WTC11 (cell line): Measurements from ENCODE around the gene ZAR1. TPM values are rescaled to one million over a fixed set of nuclear protein-coding genes. Genes with fewer than 3 reads are reported as not detected.
A peak's percentile ranks its signal among the peaks of the same experiment; 100 is the strongest.
"Not testable (repeated sequence)": the region's sequence is repeated elsewhere in the genome, so short reads cannot be mapped to it uniquely, and the experiment has no call there.

Experiments
- ATAC-seq: fragments of 200-7000 bp; cut with Tn5 transposase; 2 replicates; pipeline ENCODE4 v1.10.0; 2021; ENCODE audit warnings: mild to moderate bottlenecking, moderate library complexity
- CTCF ChIA-PET: fragments of 300-600 bp; sonication (Branson Sonifier 250); formaldehyde crosslinking; loops from one replicate; lab custom pipeline; 2021; ENCODE audit warnings: antibody characterized with exemption; lab: Charles Lee
- POLR2A ChIA-PET: fragments of 350-600 bp; sonication (Branson Sonifier 250); formaldehyde crosslinking; loops from one replicate; lab custom pipeline; 2021; ENCODE audit warnings: antibody characterized with exemption; lab: Charles Lee
- DNase-seq: peaks from one replicate; pipeline ENCODE4 v3.0.0; 2021; ENCODE audit warnings: low spot score
- H3K27ac Mint-ChIP-seq: 2 replicates; pipeline ENCODE4 v1.8.0; 2021; ENCODE audit warnings: mixed read lengths
- H3K27me3 Mint-ChIP-seq: 2 replicates; pipeline ENCODE4 v1.8.0; 2021; ENCODE audit warnings: low read depth, mild to moderate bottlenecking, moderate library complexity, mixed read lengths
- H3K36me3 Mint-ChIP-seq: 2 replicates; pipeline ENCODE4 v1.8.0; 2021; ENCODE audit warnings: mixed read lengths
- H3K4me1 Mint-ChIP-seq: 2 replicates; pipeline ENCODE4 v1.8.0; 2022; ENCODE audit warnings: mixed read lengths
- H3K4me3 Mint-ChIP-seq: 2 replicates; pipeline ENCODE4 v1.8.0; 2021; ENCODE audit warnings: mild to moderate bottlenecking, moderate library complexity, mixed read lengths
- H3K9me3 Mint-ChIP-seq: 2 replicates; pipeline ENCODE4 v1.8.0; 2021; ENCODE audit warnings: mixed read lengths
- ATF2 ChIP-seq: sonication (generic); formaldehyde crosslinking; IDR thresholded peaks from 2 replicates; pipeline ENCODE4 v1.8.1; 2022; ENCODE audit warnings: low read depth, missing genetic modification reagents, borderline replicate concordance
- CREM ChIP-seq: sonication (generic); formaldehyde crosslinking; IDR thresholded peaks from 2 replicates; pipeline ENCODE4 v1.8.1; 2022; ENCODE audit warnings: mild to moderate bottlenecking, missing genetic modification reagents, moderate library complexity
- FOXK1 ChIP-seq: sonication (generic); formaldehyde crosslinking; IDR thresholded peaks from 2 replicates; pipeline ENCODE4 v1.8.0; 2022; ENCODE audit warnings: mild to moderate bottlenecking, moderate library complexity, missing genetic modification reagents
- IRF2 ChIP-seq: sonication (generic); formaldehyde crosslinking; IDR thresholded peaks from 2 replicates; pipeline ENCODE4 v1.8.0; 2022; ENCODE audit warnings: low read depth, missing genetic modification reagents, borderline replicate concordance
- KAT7 ChIP-seq: sonication (generic); formaldehyde crosslinking; IDR thresholded peaks from 2 replicates; pipeline ENCODE4 v1.8.1; 2023; ENCODE audit warnings: missing genetic modification reagents, mild to moderate bottlenecking, borderline replicate concordance
- NR3C1 ChIP-seq: sonication (generic); formaldehyde crosslinking; conservative IDR thresholded peaks from 2 replicates; pipeline ENCODE4 v1.8.1; 2023; ENCODE audit warnings: low read depth, mild to moderate bottlenecking, missing genetic modification reagents
- TEAD4 ChIP-seq: sonication (generic); formaldehyde crosslinking; IDR thresholded peaks from 2 replicates; pipeline ENCODE4 v1.8.0; 2022; ENCODE audit warnings: mild to moderate bottlenecking, missing genetic modification reagents
- USF1 ChIP-seq: sonication (generic); formaldehyde crosslinking; IDR thresholded peaks from 2 replicates; pipeline ENCODE4 v1.8.0; 2022; ENCODE audit warnings: mild to moderate bottlenecking, missing genetic modification reagents
- ZNF121 ChIP-seq: sonication (generic); formaldehyde crosslinking; IDR thresholded peaks from 2 replicates; pipeline ENCODE4 v1.8.0; 2023; ENCODE audit warnings: missing genetic modification reagents
- ZNF317 ChIP-seq: sonication (generic); formaldehyde crosslinking; IDR thresholded peaks from 2 replicates; pipeline ENCODE4 v1.8.1; 2023; ENCODE audit warnings: low read depth, mild to moderate bottlenecking, moderate library complexity, missing genetic modification reagents, borderline replicate concordance
- ZNF416 ChIP-seq: fragments of 250-450 bp; sonication (Bioruptor Pico); IDR thresholded peaks from 2 replicates; pipeline ENCODE4 v1.9.0; 2021; ENCODE audit warnings: mild to moderate bottlenecking, inconsistent platforms
- ZNF512 ChIP-seq: sonication (generic); formaldehyde crosslinking; IDR thresholded peaks from 2 replicates; pipeline ENCODE4 v1.8.1; 2022; ENCODE audit warnings: missing genetic modification reagents, borderline replicate concordance
- ZNF671 ChIP-seq: fragments of 250-450 bp; sonication (Bioruptor Pico); IDR thresholded peaks from 2 replicates; pipeline ENCODE4 v1.8.0; 2021; ENCODE audit warnings: mild to moderate bottlenecking
- total RNA-seq: library from RNA; stranded (reverse); gene quantifications from 3 replicates; pipeline ENCODE4 v1.2.3, GENCODE V29; 2021
- TF ChIP-seq, protein P1 (sequence below): sonication (generic); formaldehyde crosslinking; IDR thresholded peaks from 2 replicates; pipeline ENCODE4 v1.8.0; 2023; ENCODE audit warnings: missing genetic modification reagents
- TF ChIP-seq, protein P2 (sequence below): fragments of 250-450 bp; sonication (Bioruptor Pico); IDR thresholded peaks from 2 replicates; pipeline ENCODE4 v2.1.2; 2022; ENCODE audit warnings: mild to moderate bottlenecking, moderate library complexity
- TF ChIP-seq, protein P3 (sequence below): sonication (generic); formaldehyde crosslinking; conservative IDR thresholded peaks from 2 replicates; pipeline ENCODE4 v1.8.1; 2023; ENCODE audit warnings: mild to moderate bottlenecking, low read depth, missing genetic modification reagents, moderate library complexity
- TF ChIP-seq, protein P4 (sequence below): sonication (generic); formaldehyde crosslinking; IDR thresholded peaks from 2 replicates; pipeline ENCODE4 v1.8.1; 2023; ENCODE audit warnings: mild to moderate bottlenecking, missing genetic modification reagents

Gene ZAR1
- total RNA-seq, 1 experiment from 2014 or later, result 1.4 TPM

GRCh38 chr4:48446642-48447041 is 43.4 kb upstream of the ZAR1 start (continued):
- TF ChIP-seq USF1 (CRISPR knock-in tag), result no peak
- TF ChIP-seq ZNF317 (CRISPR knock-in tag), result no peak
- TF ChIP-seq ATF2 (CRISPR knock-in tag), result no peak

GRCh38 chr4:48449151-48449550 is 40.9 kb upstream of the ZAR1 start:
- DNase-seq, result no peak
- peak; percentile 34; the same call in 1 of the 2 replicates for ATAC-seq
- Mint-ChIP-seq H3K4me1 (no peaks in the 10 kb centered on the region), H3K4me3 (no peak overlapping the region), H3K36me3 (no peaks in the 10 kb centered on the region), H3K9me3 (peaks cover 6% of the 10 kb centered on the region), H3K27ac (no peak overlapping the region), H3K27me3 (no peaks in the 10 kb centered on the region)
- POLR2A ChIA-PET, result no interaction called here
- TF ChIP-seq ZNF512, result no peak
- TF ChIP-seq TEAD4 (CRISPR knock-in tag), result no peak
- TF ChIP-seq, protein P1, sequence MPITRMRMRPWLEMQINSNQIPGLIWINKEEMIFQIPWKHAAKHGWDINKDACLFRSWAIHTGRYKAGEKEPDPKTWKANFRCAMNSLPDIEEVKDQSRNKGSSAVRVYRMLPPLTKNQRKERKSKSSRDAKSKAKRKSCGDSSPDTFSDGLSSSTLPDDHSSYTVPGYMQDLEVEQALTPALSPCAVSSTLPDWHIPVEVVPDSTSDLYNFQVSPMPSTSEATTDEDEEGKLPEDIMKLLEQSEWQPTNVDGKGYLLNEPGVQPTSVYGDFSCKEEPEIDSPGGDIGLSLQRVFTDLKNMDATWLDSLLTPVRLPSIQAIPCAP (CRISPR knock-in tag), result no peak
- no peak for TF ChIP-seq ZNF671
- no peak for TF ChIP-seq CREM (CRISPR knock-in tag)
- CTCF ChIA-PET, result no interaction called here

- Mint-ChIP-seq H3K9me3 (peaks cover 6% of the 10 kb centered on the region), H3K4me1 (no peaks in the 10 kb centered on the region), H3K36me3 (no peaks in the 10 kb centered on the region), H3K27ac (no peak overlapping the region), H3K27me3 (no peaks in the 10 kb centered on the region), H3K4me3 (no peak overlapping the region)
- CTCF ChIA-PET, result no interaction called here
- ATAC-seq (no peak), DNase-seq (no peak)
- TF ChIP-seq IRF2 (CRISPR knock-in tag) (no peak), ZNF121 (0 out of 2 replicates have a peak, but pooled peaks have one; percentile 26)
- POLR2A ChIA-PET, result no interaction called here
Measured at GRCh38 chr4:48450740-48451139, 39.3 kb upstream of the ZAR1 start.

DNA sequence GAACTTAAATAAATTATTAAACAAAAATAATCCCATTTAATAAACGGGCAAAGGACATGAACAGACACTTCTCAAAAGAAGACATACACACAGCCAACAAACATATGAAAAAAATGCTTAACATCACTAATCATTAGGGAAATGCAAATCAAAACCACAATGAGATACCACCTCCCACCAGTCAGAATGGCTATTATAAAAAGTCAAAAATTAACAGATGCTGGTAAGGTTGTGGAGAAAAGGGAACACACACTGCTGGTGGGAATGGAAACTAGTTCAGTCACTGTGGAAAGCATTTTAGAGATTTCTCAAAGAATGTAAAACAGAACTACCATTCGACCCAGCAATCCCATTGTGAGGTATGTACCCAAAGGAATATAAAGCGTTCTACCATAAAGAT is 38.4 kb upstream of the ZAR1 start:
- H3K27me3 Mint-ChIP-seq, DNase-seq, H3K36me3 Mint-ChIP-seq, H3K4me3 Mint-ChIP-seq, H3K9me3 Mint-ChIP-seq, CTCF ChIA-PET, H3K27ac Mint-ChIP-seq, ATAC-seq, H3K4me1 Mint-ChIP-seq, POLR2A ChIA-PET: not testable (repeated sequence)

DNA sequence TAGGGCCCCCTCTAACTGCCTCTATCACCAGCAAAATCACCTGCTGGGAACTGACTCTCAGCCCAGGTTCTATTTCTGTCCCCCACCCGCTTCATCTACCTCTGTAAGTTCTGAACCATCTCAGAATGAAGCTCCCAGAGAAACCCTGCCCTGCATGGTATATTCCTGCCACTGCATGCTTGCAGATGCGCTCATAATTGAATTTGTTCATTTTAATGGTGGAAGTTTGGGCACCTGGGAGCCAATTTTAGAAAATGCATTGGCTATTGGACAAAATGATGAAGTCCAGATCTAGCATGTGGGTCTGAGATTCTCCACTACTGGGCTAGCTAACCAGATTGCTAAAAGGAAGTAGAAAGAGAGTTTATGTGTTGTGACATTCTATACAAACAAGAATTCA is 35.5 kb upstream of the ZAR1 start:
- Mint-ChIP-seq H3K27me3 (0 out of 2 replicates have a peak, but pooled peaks cover 3% of the 10 kb centered on the region), H3K4me1 (no peaks in the 10 kb centered on the region), H3K9me3 (peaks cover 12% of the 10 kb centered on the region), H3K36me3 (no peaks in the 10 kb centered on the region), H3K4me3 (no peak overlapping the region), H3K27ac (no peak overlapping the region)
- DNase-seq (no peak), ATAC-seq (no peak)
- POLR2A ChIA-PET, result interaction anchor here (0.6 kb wide), 1 partner anchor 227 kb away, joined by 3 read pairs; no protein-coding TSS in a partner anchor
- CTCF ChIA-PET, result no interaction called here
- TF ChIP-seq NR3C1 (CRISPR knock-in tag) (no peak), TEAD4 (CRISPR knock-in tag) (no peak), KAT7 (CRISPR knock-in tag) (no peak), FOXK1 (no peak), ZNF416 (CRISPR knock-in tag) (no peak), ZNF671 (no peak)
- TF ChIP-seq, protein P2, sequence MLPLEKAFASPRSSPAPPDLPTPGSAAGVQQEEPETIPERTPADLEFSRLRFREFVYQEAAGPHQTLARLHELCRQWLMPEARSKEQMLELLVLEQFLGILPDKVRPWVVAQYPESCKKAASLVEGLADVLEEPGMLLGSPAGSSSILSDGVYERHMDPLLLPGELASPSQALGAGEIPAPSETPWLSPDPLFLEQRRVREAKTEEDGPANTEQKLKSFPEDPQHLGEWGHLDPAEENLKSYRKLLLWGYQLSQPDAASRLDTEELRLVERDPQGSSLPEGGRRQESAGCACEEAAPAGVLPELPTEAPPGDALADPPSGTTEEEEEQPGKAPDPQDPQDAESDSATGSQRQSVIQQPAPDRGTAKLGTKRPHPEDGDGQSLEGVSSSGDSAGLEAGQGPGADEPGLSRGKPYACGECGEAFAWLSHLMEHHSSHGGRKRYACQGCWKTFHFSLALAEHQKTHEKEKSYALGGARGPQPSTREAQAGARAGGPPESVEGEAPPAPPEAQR, result no peak
- TF ChIP-seq, protein P3, sequence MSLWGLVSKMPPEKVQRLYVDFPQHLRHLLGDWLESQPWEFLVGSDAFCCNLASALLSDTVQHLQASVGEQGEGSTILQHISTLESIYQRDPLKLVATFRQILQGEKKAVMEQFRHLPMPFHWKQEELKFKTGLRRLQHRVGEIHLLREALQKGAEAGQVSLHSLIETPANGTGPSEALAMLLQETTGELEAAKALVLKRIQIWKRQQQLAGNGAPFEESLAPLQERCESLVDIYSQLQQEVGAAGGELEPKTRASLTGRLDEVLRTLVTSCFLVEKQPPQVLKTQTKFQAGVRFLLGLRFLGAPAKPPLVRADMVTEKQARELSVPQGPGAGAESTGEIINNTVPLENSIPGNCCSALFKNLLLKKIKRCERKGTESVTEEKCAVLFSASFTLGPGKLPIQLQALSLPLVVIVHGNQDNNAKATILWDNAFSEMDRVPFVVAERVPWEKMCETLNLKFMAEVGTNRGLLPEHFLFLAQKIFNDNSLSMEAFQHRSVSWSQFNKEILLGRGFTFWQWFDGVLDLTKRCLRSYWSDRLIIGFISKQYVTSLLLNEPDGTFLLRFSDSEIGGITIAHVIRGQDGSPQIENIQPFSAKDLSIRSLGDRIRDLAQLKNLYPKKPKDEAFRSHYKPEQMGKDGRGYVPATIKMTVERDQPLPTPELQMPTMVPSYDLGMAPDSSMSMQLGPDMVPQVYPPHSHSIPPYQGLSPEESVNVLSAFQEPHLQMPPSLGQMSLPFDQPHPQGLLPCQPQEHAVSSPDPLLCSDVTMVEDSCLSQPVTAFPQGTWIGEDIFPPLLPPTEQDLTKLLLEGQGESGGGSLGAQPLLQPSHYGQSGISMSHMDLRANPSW (CRISPR knock-in tag), result no peak
- TF ChIP-seq, protein P4, sequence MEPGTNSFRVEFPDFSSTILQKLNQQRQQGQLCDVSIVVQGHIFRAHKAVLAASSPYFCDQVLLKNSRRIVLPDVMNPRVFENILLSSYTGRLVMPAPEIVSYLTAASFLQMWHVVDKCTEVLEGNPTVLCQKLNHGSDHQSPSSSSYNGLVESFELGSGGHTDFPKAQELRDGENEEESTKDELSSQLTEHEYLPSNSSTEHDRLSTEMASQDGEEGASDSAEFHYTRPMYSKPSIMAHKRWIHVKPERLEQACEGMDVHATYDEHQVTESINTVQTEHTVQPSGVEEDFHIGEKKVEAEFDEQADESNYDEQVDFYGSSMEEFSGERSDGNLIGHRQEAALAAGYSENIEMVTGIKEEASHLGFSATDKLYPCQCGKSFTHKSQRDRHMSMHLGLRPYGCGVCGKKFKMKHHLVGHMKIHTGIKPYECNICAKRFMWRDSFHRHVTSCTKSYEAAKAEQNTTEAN (CRISPR knock-in tag), result no peak
